ENCODE results near the gene CD52.

DNA sequence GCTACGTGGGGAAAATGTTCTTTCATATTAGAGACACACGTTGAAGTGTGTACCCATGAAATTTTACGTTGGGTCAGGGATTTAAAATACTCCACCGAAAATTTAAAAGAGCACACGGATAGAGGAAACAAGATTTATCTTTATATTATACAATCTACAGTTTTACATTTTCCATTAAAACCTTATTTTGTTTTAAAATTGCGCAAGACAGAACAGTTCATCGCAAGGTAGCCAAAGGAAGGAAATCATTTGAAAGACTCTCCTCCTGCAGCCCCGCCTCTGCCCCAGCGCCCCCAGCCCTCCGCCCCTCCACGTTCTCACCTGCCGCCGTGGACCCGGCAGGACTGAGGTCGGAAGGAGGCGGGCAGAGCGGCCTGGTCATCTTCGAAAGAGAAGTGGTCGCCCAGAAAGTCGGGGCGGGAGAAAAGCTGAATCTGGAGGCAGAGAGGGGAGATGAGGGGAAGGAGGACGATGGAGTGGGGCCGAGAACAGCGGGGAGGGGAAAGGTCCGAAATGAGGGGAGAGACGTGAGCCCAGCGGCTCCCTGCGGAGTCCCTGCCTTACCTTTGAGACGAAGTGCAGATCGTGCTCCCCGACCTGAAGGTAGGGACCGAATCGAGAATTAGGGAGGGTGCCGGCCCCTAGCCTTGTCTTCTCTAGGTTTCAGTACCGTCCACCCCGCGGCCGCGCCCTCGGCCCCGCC, 18.2 kb downstream of the CD52 start:
- TF ChIP-seq, protein P1, sequence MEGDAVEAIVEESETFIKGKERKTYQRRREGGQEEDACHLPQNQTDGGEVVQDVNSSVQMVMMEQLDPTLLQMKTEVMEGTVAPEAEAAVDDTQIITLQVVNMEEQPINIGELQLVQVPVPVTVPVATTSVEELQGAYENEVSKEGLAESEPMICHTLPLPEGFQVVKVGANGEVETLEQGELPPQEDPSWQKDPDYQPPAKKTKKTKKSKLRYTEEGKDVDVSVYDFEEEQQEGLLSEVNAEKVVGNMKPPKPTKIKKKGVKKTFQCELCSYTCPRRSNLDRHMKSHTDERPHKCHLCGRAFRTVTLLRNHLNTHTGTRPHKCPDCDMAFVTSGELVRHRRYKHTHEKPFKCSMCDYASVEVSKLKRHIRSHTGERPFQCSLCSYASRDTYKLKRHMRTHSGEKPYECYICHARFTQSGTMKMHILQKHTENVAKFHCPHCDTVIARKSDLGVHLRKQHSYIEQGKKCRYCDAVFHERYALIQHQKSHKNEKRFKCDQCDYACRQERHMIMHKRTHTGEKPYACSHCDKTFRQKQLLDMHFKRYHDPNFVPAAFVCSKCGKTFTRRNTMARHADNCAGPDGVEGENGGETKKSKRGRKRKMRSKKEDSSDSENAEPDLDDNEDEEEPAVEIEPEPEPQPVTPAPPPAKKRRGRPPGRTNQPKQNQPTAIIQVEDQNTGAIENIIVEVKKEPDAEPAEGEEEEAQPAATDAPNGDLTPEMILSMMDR (tag by site-specific recombination; IDR thresholded peaks at IDR 0.05), result no peak
- TF ChIP-seq, protein P2, sequence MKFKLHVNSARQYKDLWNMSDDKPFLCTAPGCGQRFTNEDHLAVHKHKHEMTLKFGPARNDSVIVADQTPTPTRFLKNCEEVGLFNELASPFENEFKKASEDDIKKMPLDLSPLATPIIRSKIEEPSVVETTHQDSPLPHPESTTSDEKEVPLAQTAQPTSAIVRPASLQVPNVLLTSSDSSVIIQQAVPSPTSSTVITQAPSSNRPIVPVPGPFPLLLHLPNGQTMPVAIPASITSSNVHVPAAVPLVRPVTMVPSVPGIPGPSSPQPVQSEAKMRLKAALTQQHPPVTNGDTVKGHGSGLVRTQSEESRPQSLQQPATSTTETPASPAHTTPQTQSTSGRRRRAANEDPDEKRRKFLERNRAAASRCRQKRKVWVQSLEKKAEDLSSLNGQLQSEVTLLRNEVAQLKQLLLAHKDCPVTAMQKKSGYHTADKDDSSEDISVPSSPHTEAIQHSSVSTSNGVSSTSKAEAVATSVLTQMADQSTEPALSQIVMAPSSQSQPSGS (tag by site-specific recombination; IDR thresholded peaks at IDR 0.05; ENCODE audit: low read depth), result no peak
- TF ChIP-seq SETDB1 (IDR thresholded peaks at IDR 0.05; ENCODE audit: insufficient read length, low read length), result no peak

Measured in HEK293 (cell line).